Measurements from ENCODE around the gene CHCHD3. TPM values are rescaled to one million over a fixed set of nuclear protein-coding genes. Genes with fewer than 3 reads are reported as not detected.

CHCHD3 gene
- total RNA-seq, 1 donor from 2014 or later = 50.6 TPM

- Histone ChIP-seq H3K27ac (no peak overlapping the region), H3K27me3 (no peaks in the 10 kb centered on the region), H3K4me1 (no peaks in the 10 kb centered on the region), H3K4me3 (no peak overlapping the region), H3K36me3 (no peaks in the 10 kb centered on the region), H3K9me3 (no peaks in the 10 kb centered on the region)
- intact Hi-C loops (cut with DNase I) = no loop called here
- no peak for DNase-seq (ENCODE audit: extremely low spot score in 2 of 2)
- TF ChIP-seq, protein P1, sequence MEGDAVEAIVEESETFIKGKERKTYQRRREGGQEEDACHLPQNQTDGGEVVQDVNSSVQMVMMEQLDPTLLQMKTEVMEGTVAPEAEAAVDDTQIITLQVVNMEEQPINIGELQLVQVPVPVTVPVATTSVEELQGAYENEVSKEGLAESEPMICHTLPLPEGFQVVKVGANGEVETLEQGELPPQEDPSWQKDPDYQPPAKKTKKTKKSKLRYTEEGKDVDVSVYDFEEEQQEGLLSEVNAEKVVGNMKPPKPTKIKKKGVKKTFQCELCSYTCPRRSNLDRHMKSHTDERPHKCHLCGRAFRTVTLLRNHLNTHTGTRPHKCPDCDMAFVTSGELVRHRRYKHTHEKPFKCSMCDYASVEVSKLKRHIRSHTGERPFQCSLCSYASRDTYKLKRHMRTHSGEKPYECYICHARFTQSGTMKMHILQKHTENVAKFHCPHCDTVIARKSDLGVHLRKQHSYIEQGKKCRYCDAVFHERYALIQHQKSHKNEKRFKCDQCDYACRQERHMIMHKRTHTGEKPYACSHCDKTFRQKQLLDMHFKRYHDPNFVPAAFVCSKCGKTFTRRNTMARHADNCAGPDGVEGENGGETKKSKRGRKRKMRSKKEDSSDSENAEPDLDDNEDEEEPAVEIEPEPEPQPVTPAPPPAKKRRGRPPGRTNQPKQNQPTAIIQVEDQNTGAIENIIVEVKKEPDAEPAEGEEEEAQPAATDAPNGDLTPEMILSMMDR (IDR thresholded peaks at IDR 0.05) = no peak
- TF ChIP-seq POLR2AphosphoS5 (IDR thresholded peaks at IDR 0.05; ENCODE audit: insufficient read depth in 1 of 2, low read depth in 1 of 2) = no peak
- TF ChIP-seq POLR2A (IDR thresholded peaks at IDR 0.05) = no peak
Measured at GRCh38 chr7:132879579-132879978, 202.3 kb downstream of the CHCHD3 start.

DNA sequence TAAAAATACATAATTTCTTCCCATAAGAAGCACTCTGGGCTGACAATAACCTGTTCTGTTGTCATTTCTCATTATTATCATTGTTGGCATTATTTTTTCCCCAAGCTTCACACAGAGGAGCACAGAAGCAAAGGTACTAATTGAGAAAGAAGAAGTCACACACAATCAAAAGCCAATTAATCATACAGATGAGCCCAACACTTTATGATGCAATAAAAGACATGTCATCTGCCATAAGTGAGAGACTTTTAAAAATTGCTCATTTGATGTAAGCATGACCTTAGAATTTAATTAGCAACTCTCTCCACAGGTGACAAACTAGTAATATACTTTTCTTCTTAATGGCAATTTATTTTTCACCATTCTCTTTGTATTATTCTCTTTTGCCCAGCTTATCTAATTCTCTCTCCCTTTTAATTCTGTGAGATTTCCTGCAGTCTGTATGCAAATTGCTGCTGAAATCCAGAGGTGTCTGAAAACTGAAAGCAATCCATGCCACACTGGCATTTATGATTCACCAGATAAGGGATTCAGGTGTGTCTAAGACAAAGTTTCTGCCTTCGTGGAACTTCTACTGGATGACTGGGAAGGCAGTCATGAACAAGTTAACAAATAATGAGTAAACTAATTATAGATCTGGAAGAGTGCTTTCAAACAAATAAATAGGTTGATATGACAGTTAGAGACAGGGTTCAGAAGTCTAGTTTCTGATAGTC is 203.5 kb downstream of the CHCHD3 start:
- Histone ChIP-seq H3K36me3 (no peaks in the 10 kb centered on the region), H3K27ac (no peak overlapping the region), H3K9me3 (no peaks in the 10 kb centered on the region), H3K27me3 (no peaks in the 10 kb centered on the region), H3K4me1 (no peaks in the 10 kb centered on the region), H3K4me3 (no peak overlapping the region)
- TF ChIP-seq, protein P1 (IDR thresholded peaks at IDR 0.05) = no peak
- TF ChIP-seq POLR2A (IDR thresholded peaks at IDR 0.05) (no peak), POLR2AphosphoS5 (IDR thresholded peaks at IDR 0.05; ENCODE audit: insufficient read depth in 1 of 2, low read depth in 1 of 2) (no peak)
- no peak for DNase-seq (ENCODE audit: extremely low spot score in 2 of 2)
- intact Hi-C loops (cut with DNase I) = no loop called here

- intact Hi-C loops (cut with DNase I) = no loop called here
- DNase-seq (ENCODE audit: extremely low spot score in 2 of 2) = no peak
- no peaks in the 10 kb centered on the region for H3K36me3 ChIP-seq
- H3K4me1 ChIP-seq = no peaks in the 10 kb centered on the region
- TF ChIP-seq, protein P1 (IDR thresholded peaks at IDR 0.05) = no peak
- TF ChIP-seq POLR2AphosphoS5 (IDR thresholded peaks at IDR 0.05; ENCODE audit: insufficient read depth in 1 of 2, low read depth in 1 of 2) (no peak), POLR2A (IDR thresholded peaks at IDR 0.05) (no peak)
- no peak overlapping the region for H3K4me3 ChIP-seq
- no peak overlapping the region for H3K27ac ChIP-seq
- H3K9me3 ChIP-seq = no peaks in the 10 kb centered on the region
- no peaks in the 10 kb centered on the region for H3K27me3 ChIP-seq
Measured at GRCh38 chr7:132877573-132877972, 204.3 kb downstream of the CHCHD3 start.

DNA sequence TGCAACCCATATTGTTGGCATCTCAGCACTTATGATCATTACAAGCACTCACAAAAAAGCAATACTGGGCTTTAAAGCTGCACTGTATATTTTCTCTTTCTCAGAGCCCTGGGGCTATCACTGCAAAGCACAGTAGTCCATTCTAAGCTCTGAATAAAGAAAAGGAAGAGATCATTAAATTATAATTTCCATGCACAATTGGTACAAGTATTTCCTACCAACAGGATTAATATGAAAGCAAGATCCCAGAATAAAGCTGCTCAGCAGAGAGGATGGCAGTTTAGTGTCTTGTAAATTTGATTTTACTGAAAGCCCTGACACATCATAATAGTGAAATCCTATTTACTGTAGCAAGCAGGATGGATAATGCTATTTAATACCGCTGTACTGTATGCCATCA is 205.3 kb downstream of the CHCHD3 start:
- Histone ChIP-seq H3K27ac (no peak overlapping the region), H3K4me3 (no peak overlapping the region), H3K9me3 (no peaks in the 10 kb centered on the region), H3K4me1 (no peaks in the 10 kb centered on the region), H3K36me3 (no peaks in the 10 kb centered on the region), H3K27me3 (no peaks in the 10 kb centered on the region)
- DNase-seq (ENCODE audit: extremely low spot score in 2 of 2) = no peak
- TF ChIP-seq, protein P1 (IDR thresholded peaks at IDR 0.05) = no peak
- no peak for TF ChIP-seq POLR2AphosphoS5 (IDR thresholded peaks at IDR 0.05; ENCODE audit: insufficient read depth in 1 of 2, low read depth in 1 of 2)
- no peak for TF ChIP-seq POLR2A (IDR thresholded peaks at IDR 0.05)
- intact Hi-C loops (cut with DNase I) = no loop called here

GRCh38 chr7:132872034-132872433 is 209.9 kb downstream of the CHCHD3 start:
- H3K36me3 ChIP-seq = no peaks in the 10 kb centered on the region
- H3K27me3 ChIP-seq = no peaks in the 10 kb centered on the region
- no peaks in the 10 kb centered on the region for H3K9me3 ChIP-seq
- H3K27ac ChIP-seq = no peak overlapping the region
- intact Hi-C loops (cut with DNase I) = no loop called here
- TF ChIP-seq POLR2AphosphoS5 (IDR thresholded peaks at IDR 0.05; ENCODE audit: insufficient read depth in 1 of 2, low read depth in 1 of 2) (no peak), POLR2A (IDR thresholded peaks at IDR 0.05) (no peak)
- TF ChIP-seq, protein P1 (IDR thresholded peaks at IDR 0.05) = no peak
- H3K4me1 ChIP-seq = peaks cover 9% of the 10 kb centered on the region
- DNase-seq (ENCODE audit: extremely low spot score in 2 of 2) = no peak
- H3K4me3 ChIP-seq = no peak overlapping the region

All from vagina (tissue), 2 donors.